ENCODE data around the gene FFAR1. TPM values are rescaled to one million over a fixed set of nuclear protein-coding genes. Genes with fewer than 3 reads are reported as not detected.

FFAR1 gene, protein sequence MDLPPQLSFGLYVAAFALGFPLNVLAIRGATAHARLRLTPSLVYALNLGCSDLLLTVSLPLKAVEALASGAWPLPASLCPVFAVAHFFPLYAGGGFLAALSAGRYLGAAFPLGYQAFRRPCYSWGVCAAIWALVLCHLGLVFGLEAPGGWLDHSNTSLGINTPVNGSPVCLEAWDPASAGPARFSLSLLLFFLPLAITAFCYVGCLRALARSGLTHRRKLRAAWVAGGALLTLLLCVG (N-terminal part only)
- not detected for polyA plus RNA-seq (2013, experiment 1 of 2; ENCODE audit: insufficient read length)
- not detected for polyA plus RNA-seq (2013, experiment 2 of 2; ENCODE audit: insufficient read length)

- no peak for DNase-seq
These were observed at the start of gene FFAR1 for GRCh38 chr19:35347171-35347929. Gene FFAR1, plus strand, starts transcription at chr19:35347902. Its CDS starts 3,650 bp downstream, at chr19:35351552.

DNA sequence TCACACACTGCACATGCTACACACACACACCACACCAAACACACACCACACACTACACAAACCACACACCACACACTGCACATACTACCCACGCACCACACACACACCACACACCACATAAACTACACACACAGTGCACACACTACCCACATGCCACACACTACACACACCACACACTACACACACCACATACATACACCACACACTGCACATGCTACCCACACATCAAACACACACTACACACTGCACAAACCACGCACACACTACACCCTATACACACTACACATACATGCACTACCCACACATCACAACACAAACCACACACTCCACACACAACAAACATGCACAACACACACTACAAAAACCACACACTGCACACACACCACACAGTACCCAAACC, 49.8 kb upstream of the FFAR1 start:
- DNase-seq: no peak

- no peak for DNase-seq
These were observed 49.1 kb upstream of the FFAR1 start for GRCh38 chr19:35298561-35298972.

DNA sequence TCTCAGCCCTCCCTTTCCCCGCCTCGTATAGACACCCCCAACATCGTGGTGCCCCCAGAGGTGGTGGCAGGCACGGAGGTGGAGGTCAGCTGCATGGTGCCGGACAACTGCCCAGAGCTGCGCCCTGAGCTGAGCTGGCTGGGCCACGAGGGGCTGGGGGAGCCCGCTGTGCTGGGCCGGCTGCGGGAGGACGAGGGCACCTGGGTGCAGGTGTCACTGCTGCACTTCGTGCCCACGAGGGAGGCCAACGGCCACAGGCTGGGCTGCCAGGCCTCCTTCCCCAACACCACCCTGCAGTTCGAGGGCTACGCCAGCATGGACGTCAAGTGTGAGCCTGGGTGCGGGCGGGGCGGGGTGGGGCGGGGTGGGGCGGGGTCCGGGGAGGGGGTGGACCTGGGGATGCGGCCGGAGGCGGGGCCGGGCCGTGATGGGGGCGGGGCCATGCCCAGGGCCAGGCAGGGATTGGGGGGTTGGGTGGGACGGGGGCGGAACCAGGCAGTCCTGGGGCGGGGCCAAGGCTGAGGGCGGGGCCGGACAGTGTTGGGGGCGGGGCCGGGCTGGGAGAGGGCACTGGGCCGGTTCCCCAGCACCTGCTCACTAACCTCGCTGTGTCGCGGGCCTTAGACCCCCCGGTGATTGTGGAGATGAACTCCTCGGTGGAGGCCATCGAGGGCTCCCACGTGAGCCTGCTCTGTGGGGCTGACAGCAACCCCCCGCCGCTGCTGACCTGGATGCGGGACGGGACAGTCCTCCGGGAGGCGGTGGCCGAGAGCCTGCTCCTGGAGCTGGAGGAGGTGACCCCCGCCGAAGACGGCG, 48.0 kb upstream of the FFAR1 start:
- DNase-seq: no peak

DNA sequence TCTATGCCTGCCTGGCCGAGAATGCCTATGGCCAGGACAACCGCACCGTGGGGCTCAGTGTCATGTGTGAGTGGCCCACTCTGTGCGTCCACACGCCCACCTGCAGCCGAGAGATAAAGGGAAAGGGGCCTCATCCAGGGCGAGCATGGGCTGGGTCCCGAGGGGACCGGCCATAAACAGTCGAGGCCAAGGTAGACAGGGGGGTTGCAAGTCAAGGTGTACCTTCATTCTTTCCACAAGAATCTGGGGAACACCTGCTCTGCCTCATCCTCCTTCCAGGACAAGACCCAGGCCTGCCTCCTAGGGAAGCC, 47.4 kb upstream of the FFAR1 start:
- no peak for DNase-seq

- DNase-seq: no peak
These were observed 45.7 kb upstream of the FFAR1 start for GRCh38 chr19:35301961-35302360.

GRCh38 chr19:35302446-35302845, 45.3 kb upstream of the FFAR1 start:
- no peak for DNase-seq

- no peak for DNase-seq
These were observed 44.3 kb upstream of the FFAR1 start for GRCh38 chr19:35303357-35303915.

DNA sequence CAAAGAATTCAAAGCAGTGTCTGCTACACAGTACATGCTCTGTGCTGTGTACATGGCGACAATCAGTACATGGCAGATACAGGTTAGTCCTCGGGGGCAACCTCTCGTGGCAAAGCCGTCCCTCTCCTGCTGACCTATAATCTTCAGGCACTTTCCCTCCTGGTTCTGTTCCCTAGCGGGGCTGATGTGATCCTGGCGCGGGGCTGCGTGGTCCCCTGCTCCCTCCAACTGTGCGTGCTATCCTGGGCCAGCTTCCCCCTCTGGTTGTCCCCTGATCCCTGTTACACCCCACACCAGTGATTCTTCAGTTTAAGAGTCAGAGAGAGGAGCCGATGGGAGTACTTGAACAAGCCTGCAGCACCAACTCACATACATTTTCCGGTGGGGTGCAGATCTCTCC, 43.7 kb upstream of the FFAR1 start:
- no peak for DNase-seq

GRCh38 chr19:35305181-35305580, 42.5 kb upstream of the FFAR1 start:
- DNase-seq: no peak

GRCh38 chr19:35306473-35307246, 41.0 kb upstream of the FFAR1 start:
- no peak for DNase-seq

- DNase-seq: no peak
These were observed 39.8 kb upstream of the FFAR1 start for GRCh38 chr19:35307931-35308330.

- no peak for DNase-seq
These were observed 38.8 kb upstream of the FFAR1 start for GRCh38 chr19:35308910-35309309.

DNA sequence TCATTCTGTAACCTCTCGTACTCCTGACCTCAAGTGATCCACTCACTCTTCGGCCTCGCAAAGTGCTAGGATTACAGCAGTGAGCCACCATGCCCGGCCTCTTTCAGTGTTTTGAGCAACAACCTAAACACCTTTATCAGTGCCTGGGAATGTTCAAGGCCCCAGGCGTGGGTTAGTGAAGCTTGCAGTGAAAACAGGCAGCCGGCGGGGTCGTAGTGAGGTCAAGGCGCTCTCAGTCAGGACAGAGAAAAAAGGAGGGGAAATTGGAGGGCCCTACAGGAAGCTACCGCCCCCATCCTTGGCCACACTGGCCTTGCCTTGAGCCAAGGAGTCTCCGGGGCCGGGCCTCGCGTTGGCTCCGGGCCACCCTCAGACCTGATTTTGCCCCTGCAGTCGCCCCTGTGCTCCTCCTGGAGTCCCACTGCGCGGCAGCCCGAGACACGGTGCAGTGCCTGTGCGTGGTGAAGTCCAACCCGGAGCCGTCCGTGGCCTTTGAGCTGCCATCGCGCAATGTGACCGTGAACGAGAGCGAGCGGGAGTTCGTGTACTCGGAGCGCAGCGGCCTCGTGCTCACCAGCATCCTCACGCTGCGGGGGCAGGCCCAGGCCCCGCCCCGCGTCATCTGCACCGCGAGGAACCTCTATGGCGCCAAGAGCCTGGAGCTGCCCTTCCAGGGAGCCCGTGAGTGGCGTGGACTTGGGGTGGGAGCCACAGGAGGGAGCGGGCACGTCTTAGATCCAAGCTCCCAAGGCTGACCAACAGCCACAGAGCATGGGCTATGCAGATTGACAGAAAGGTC, 38.0 kb upstream of the FFAR1 start:
- DNase-seq: no peak

DNA sequence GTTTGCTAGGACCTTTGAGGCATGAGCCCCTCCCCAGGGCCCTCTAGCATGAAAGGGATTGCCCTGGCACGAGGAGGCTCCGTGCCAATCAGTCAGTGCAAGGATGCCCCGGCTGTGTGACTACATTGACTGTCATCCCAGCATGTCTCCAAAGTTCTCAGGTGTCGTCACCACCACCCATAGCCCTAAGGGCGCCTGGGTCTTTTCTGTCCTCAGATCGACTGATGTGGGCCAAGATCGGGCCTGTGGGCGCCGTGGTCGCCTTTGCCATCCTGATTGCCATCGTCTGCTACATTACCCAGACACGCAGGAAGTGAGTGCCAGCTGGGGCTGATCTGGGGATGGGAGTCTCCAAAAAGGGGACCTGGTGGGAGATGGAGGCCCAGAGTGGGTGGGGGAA, 37.4 kb upstream of the FFAR1 start:
- DNase-seq: no peak

DNA sequence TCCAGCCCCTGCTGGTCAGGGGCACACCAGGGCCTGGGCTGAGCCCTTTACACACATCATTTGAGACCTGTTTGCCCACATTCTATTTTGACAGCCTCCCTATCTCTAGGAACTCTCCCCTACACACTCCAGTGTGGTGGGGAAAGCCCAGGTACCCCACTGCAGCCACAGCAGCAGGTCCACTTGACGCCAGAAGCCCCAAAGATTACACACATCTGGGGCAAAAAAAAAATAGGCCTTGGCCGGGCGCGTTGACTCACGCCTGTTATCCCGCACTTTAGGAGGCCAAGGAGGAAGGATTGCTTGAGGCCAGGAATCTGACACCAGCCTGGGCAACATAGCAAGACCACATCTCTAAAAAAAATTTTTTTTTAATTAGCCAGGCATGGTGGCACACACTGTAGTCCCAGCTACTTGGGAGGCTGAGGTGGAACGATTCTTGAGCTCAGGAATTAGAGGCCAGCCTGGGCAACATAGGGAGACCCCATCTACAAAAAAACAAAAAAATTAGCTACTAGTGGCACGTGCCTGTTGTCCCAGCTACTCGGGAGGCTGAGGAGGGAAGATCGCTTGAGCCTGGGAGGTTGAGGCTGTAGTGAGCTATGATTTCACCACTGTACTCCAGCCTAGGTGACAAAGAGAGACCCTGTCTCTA, 36.8 kb upstream of the FFAR1 start:
- no peak for DNase-seq

DNA sequence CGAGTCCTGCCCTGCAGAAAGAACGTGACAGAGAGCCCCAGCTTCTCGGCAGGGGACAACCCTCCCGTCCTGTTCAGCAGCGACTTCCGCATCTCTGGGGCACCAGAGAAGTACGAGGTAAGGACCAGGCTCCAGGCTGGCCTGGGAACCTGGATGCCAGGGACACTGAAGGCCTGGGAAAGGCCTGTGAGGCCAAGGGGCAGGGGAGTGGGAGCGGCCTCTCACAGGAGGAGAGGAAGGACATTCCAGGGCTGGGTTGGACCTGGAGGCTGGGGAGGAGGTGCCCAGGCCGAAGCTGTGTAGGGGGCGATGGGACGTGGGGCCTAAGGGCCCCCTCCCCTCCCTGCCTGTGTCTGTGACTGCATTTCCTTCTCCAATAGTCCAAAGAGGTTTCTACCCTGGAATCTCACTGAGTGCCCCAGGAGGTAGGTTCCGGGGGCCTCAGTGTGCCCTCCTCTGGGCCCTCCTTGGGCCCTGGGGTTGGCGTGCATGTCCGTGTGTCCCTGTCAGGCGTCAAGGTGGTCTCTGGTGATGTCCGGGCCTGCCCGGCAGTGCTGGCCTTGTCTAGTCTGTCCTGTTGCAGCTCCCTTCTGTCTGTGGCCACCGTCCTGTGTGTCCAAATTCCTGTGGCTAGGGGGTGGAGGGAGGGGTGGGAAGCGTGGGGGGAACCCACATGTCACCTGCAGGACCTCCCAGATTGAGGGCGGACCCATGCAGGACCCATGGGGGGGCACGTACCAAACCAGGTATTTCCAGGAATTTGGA, 35.6 kb upstream of the FFAR1 start:
- no peak for DNase-seq

DNA sequence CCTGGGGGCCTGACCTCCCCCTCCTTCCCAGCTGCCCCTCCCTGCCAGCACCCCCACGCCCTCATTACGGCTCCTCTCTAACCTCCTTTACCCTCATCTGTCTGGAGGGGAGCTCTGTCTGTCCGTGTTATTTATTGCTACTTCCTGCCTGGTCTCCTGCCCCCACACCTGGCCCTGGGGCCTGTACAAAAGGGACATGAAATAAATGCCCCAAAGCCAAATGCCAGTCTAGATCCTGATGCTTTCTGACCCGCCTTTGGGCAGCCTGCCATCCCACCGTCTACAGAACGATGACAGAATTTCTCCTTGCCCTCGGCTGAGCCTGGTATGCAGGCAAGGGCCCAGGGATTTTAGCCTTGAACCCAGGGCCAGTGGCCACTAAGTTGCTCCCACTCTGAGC, 34.1 kb upstream of the FFAR1 start:
- DNase-seq: no peak

DNA sequence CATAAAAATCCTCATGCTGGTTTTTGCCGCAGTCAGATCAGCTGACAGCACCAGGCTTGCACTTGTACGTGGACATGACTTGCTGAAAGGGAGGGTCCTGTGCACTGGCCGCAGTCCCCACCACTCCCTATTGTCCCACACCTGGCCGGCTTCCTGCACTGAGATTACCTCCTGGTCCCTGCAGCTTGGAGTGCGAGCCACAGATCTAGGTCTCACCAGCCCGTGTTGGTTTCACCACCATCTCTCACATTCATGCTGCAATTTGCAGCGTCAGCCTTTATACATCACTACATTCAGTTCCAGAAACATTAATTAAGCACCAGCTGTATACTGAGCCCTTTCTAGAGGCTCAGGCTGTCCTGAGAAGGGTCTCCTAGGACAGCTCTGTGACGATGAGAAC, 33.7 kb upstream of the FFAR1 start:
- DNase-seq: no peak

- DNase-seq: no peak
These were observed 32.7 kb upstream of the FFAR1 start for GRCh38 chr19:35314858-35315470.

Data from fibroblast of skin of scalp (primary cell).